Measurements from ENCODE around the gene MAP2K7.

The MAP2K7 gene

DNA sequence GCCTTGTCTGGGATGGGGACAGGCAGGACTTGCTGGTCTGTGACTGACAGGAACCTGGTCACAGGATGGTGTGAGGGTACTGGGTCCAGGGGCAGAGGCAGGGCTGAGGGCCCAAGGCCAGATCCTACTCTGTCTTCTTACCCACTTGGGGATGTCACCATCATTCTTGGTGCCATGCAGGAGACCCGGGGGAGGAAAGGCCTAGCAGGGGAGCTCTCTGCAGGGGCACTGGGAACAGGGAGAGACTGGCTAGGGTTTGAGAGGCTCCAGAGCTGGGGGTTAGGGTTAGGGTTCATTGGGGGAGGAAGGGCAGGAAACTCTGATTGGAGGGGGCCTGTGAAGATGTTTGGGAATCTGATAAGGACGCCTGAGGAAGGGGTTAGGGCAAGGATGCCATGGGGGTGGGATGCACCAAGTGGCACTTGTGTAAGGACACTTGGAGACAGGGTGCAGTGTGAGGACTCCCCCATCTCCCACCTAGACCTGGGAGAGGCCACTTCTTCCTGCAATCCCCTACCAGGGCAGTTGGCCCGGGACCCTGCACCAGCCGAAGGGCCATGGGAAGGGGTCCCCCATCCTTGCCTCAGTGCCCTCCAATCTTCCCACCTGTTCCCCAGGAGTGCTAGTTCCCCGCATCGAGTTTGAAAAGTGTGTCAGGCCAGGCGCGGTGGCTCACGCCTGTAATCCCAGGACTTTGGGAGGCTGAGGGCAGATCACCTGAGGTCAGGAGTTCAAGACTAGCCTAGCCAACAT, 36.4 kb upstream of the MAP2K7 start:
- no peak for DNase-seq

DNA sequence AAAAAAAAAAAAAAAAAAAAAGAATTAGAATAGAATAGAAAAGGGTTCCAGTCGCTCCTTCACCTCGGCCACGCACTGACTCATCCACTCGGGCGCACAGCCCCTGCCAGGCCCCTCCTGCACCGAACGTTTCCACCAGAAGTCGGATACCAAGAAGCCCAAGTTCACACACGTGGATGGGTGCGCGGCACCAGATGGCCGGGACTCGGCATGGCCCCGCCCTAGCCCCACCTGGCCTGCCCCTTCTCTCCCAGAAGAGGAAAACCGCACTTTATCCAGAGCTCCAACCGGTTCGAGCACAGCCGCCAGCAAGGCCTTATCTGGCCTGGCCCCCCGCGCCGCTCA, 35.4 kb upstream of the MAP2K7 start:
- DNase-seq = no peak

- DNase-seq = peak; percentile 94
These were observed 34.8 kb upstream of the MAP2K7 start for GRCh38 chr19:7868671-7869452.

DNA sequence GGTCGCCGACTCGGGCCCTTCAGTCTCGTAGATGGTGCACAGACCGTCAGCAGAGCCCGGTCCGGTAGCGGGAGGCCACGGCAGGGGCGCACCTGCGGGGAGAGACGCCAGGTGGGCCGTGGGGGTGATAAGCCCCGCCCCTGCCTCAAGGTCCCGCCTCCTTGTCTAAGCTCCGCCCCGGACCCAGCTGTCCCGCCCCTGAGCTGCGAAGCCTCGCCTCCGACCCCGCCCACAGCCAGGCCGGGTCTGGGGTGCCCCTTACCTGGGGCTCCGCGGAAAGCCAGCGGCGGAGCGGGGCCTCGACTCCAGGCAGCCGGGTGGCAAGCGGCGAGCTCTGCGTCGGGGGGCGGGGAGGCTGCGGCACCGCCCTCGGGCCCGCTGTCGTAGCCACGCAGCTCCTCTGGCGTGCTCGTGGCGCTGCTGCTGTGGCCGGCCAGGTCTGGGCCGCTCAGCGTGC, 34.2 kb upstream of the MAP2K7 start:
- DNase-seq = peak; percentile 77

GRCh38 chr19:7869910-7870511, 33.7 kb upstream of the MAP2K7 start:
- peak; percentile 88 for DNase-seq

DNA sequence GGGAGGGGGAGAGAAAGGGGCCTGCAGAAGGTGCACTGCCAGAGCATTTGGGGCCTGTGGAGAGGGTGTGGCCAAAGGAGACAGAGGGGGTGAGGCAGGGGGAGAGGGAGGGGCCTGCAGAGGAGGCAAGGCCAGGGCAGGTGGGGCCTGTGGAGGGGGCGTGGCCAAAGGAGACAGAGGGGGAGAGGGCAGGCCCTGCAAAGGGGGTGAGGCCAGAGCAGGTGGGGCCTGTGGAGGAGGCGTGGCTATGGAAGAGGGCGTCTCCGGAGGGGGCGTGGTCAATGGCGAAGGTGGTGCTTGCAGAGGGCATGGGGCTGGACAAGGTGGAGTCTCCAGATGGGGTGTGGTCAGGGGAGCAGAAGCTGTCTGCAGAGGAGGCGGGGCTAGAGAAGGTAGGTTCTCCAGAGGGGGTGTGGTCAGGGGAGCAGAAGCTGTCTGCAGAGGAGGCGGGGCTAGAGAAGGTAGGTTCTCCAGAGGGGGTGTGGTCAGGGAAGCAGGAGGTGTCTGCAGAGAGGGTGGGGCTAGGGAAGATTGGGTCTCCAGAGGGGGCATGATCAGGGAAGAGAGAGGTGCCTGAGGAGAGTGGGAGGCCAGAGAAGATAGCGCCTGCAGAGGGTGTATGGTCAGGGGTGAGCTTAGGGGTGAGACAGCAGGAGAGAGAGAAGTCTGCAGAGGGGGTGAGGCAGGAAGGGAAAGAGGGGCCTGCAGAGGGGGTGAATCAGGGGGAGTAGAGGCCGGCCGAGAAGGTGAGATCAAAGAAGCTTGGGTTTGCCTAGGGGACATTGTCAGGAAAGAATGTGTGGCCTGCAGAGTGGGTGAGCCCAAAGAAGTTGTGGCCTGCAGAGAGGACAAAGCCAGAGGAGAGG, 32.9 kb upstream of the MAP2K7 start:
- DNase-seq = peak; percentile 95

DNA sequence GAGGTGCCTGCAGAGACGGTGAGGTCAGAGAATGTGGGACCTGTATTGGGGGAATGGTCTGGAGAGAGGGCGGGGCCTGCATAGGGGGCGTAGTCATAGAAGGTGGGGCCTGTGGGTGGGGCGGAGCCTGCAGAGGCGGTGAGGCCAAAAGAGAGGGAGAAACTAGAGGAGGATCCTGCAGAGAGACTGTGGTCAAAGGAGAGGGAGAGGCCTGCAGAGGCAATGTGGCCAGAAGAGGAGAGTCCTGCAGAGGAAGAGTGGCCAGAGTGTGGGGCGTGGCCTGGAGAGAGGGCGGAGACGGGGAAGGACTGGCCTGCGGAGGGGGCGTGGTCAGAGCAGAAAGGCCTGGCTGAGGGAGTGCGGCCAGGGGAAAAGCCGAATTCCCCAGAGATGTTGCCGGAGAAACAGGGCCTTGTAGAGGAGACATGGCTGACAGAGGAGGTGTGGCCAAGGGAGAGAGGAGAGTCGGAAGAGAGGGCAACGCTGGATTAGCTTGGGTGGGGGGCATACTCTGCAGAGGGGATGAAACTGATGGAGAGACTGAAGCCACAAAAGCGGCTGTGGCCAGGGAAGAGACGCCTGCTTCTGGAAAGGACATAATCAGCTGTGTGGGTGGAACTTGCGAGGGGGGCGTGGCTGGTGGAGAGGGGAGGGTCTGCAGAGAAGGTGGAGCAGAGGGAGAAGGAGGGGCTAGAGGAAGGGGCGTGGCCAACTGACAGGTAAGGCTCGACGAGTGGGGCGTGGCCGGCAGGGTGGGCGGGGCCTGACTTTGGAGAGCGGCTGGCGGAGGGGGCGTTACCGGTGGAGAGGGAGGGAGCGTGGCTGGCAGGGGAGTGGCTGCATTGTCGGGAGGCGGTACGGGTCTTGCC, 32.0 kb upstream of the MAP2K7 start:
- DNase-seq = peak; percentile 96

DNA sequence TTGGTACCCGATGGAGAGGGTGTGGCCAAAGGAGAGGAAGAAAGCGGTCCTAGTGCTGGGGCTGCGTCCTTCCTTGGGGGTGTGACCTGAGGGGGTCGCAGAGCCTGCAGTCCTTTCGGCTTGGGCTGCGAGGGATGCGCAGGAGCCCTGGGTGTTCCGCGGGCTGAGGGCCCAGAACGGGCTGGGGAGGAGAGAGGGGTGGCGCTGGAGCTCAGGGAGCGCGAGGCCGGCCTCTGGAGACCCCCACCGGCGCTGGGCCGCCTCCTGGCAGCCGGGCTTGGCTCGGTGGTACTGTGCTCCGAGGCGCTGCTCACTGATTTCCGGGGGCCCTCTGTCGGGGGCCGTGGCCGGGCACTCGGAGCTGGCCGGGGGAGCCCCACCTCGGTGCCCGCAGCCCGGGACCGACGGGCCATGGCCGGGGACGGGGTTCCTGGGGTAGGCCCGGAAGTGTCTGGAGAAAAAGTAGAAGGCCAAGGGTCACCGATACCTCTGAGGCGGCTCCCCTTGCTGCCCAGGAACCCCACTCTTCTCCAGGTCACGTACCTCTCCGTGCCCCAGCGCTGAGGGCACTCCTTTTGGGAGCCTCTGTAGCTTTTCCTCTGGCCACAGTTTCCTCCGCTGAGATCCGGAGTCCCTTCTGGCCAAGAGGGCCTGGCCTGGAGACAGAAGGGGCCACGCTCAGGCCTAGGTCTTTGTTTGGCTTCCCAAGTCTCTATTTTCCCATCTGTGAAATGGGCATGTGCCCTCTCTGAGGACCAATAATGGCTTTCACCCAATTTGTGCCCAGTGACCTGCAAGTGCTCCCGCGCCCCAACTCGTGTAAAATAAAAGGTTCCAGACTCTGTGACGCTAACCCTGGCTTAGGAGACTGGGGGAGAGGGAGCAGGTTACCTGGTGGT, 31.1 kb upstream of the MAP2K7 start:
- DNase-seq = no peak

DNA sequence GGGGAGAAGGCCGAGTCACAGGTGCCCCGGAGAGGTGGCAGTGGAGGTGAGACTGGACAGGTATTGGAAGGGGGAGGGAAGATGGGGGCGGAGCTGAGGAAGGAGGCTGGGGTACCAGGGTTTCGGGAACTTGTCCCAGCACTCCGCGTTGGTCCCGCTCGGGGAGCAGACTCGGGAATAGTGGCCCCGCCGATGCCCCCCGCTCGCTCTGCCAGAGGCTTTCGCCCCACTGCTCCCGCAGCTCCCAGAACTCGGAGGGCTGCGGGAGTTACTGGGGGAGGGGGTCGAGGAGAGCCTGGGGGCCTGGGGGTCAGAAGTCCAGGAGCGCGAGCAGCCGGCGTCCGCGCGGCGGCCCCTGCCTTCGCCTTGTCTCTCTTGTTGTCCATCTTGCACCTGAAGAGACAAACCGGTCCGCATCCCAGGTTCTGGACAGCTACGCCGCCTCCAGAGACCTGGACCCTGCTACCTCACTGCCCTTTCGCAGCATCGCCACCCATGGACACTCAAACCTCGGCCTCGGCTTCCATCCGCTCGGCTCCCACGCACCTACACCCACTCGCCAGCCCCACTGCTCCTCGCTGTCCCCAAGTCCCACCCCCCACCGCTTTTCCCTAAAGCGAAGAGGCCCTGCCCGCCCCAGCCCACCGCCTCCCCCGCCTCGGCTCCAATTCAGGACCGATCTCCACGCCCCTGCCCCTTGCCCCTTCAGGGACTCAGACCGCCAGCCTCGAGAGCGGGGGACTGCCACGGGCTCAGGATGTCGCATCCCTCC, 30.2 kb upstream of the MAP2K7 start:
- no peak for DNase-seq

GRCh38 chr19:7874076-7874896, 29.4 kb upstream of the MAP2K7 start, which contains the start of gene PRR36:
PRR36 (minus strand) TSS chr19:7874390; CDS start chr19:7873689, 701 bp downstream.
- DNase-seq = peak; percentile 55

DNA sequence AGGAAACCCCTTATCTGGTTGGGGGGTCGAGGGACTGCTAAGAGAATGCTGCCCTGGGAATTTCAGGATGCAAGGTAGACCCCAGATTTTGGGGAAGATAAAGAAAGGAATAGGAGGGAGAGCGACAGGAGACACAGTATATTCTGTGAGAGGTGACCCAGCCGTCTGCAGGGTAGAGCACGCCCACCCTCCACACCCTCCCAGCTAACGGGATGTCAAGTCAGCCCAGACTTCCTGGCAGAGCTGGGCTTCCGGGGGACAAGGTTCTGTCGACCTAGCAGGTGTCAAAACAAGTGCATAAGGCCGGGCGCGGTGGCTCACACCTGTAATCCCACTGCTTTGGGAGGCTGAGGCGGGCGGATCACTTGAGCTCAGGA, 28.8 kb upstream of the MAP2K7 start:
- no peak for DNase-seq

DNA sequence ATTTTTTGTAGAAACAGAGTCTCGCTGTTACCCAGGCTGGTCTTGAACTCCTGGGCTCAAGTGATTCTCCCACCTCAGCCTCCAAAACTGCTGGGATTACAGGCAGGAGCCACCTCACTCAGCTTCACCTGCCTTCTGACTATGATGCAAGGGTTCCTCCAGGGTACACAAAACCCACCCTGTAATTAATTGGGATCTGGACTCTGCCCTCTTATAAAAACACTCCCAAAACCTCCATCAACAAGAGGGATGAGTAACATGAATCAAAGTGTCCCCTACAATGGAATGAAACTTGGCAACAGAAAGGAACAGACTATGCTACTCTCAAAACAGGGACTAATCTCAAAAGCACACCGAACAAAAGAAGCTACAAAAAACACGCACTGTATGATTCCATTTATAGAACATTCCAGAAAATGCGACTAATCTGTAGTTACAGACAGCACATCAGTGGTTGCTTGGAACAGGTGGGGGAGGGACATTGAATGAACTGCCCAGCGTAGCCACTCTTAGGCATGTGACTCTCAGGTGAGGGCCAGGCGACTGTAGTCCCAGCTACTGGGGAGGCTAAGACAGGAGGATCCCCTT, 26.3 kb upstream of the MAP2K7 start:
- DNase-seq = no peak

GRCh38 chr19:7879111-7879807, 24.4 kb upstream of the MAP2K7 start:
- DNase-seq = no peak

- peak; percentile 40 for DNase-seq
These were observed 23.8 kb upstream of the MAP2K7 start for GRCh38 chr19:7879836-7880235.

GRCh38 chr19:7881910-7882309, 21.8 kb upstream of the MAP2K7 start:
- DNase-seq = no peak

GRCh38 chr19:7883105-7883504, 20.6 kb upstream of the MAP2K7 start:
- no peak for DNase-seq

- DNase-seq = no peak
These were observed 19.7 kb upstream of the MAP2K7 start for GRCh38 chr19:7883796-7884570.
